CD8-positive, alpha-beta memory T cell (primary cell): ENCODE data around the gene CD24. TPM values are rescaled to one million over a fixed set of nuclear protein-coding genes. Genes with fewer than 3 reads are reported as not detected.
"Not testable (repeated sequence)": the region's sequence is repeated elsewhere in the genome, so short reads cannot be mapped to it uniquely, and the experiment has no call there.

Experiments
- CTCF ChIA-PET: fragments of 350-600 bp; sonication (Branson Sonifier 250); formaldehyde crosslinking; loops from one replicate; lab custom pipeline; 2021; ENCODE audit warnings: antibody characterized with exemption; lab: Charles Lee
- POLR2A ChIA-PET: fragments of 350-600 bp; sonication (Branson Sonifier 250); formaldehyde crosslinking; loops from one replicate; lab custom pipeline; 2021; ENCODE audit warnings: antibody characterized with exemption; lab: Charles Lee
- DNase-seq, 5 donors: peaks; one replicate each; pipeline versions ENCODE4 v3.0.0 to v3.0.0-alpha.2; 2020 to 2022; ENCODE audit warnings: mixed read lengths in 1 of 5
- H3K27ac ChIP-seq: one replicate; pipeline ENCODE4 v1.7.0; 2013; ENCODE audit warnings: low read depth, mild to moderate bottlenecking, low read length, moderate library complexity
- H3K27me3 ChIP-seq: 2 replicates; pipeline ENCODE4 v1.7.0; 2013; ENCODE audit warnings: low read length, mild to moderate bottlenecking; ENCODE audit not compliant: insufficient read depth, poor library complexity, severe bottlenecking
- H3K36me3 ChIP-seq: 2 replicates; pipeline ENCODE4 v1.7.0; 2013; ENCODE audit warnings: mild to moderate bottlenecking, low read length, moderate library complexity; ENCODE audit not compliant: insufficient read depth
- H3K4me1 ChIP-seq: 2 replicates; pipeline ENCODE4 v1.7.0; 2013; ENCODE audit warnings: mild to moderate bottlenecking, low read length, moderate library complexity; ENCODE audit not compliant: insufficient read depth
- H3K4me3 ChIP-seq: 2 replicates; pipeline ENCODE4 v1.7.0; 2013; ENCODE audit warnings: mild to moderate bottlenecking, low read length
- H3K9me3 ChIP-seq: 2 replicates; pipeline ENCODE4 v1.7.0; 2013; ENCODE audit warnings: mild to moderate bottlenecking, low read length
- H3K27ac Mint-ChIP-seq, 8 donors: one replicate each; pipeline ENCODE4 v1.8.0; 2020 to 2021; ENCODE audit warnings: mixed read lengths in 8 of 8, mild to moderate bottlenecking in 6 of 8, inconsistent platforms in 3 of 8, moderate library complexity in 3 of 8
- H3K27me3 Mint-ChIP-seq, 2 donors: one replicate each; pipeline ENCODE4 v1.8.0; 2020 to 2021; ENCODE audit warnings: mixed read lengths in 2 of 2, mild to moderate bottlenecking in 1 of 2, moderate library complexity in 1 of 2
- H3K36me3 Mint-ChIP-seq, 3 donors: one replicate each; pipeline ENCODE4 v1.8.0; 2020 to 2021; ENCODE audit warnings: mixed read lengths in 3 of 3, inconsistent platforms in 1 of 3, mild to moderate bottlenecking in 1 of 3
- H3K4me1 Mint-ChIP-seq, 3 donors: one replicate each; pipeline ENCODE4 v1.8.0; 2020 to 2021; ENCODE audit warnings: mixed read lengths in 3 of 3, inconsistent platforms in 1 of 3, mild to moderate bottlenecking in 1 of 3
- H3K4me3 Mint-ChIP-seq, 7 donors: one replicate each; pipeline ENCODE4 v1.8.0; 2020 to 2021; ENCODE audit warnings: mixed read lengths in 7 of 7, mild to moderate bottlenecking in 6 of 7, moderate library complexity in 4 of 7, inconsistent platforms in 2 of 7
- H3K9me3 Mint-ChIP-seq, 5 donors: one replicate each; pipeline ENCODE4 v1.8.0; 2020 to 2022; ENCODE audit warnings: mixed read lengths in 5 of 5, mild to moderate bottlenecking in 3 of 5, moderate library complexity in 2 of 5, inconsistent platforms in 1 of 5
- polyA plus RNA-seq: library from polyadenylated mRNA; unstranded; fragments of 300-500 nt; fragmentation: Illumina TruSeq; gene quantifications from one replicate; pipeline ENCODE4 v1.2.3, GENCODE V29; 2021
- total RNA-seq, 2 experiments: library from RNA; stranded (reverse); gene quantifications; one replicate each; pipeline ENCODE4 v1.2.3, GENCODE V29; 2021

CD24 gene
- total and polyA plus RNA-seq, 3 experiments from 2014 or later = not detected

DNA sequence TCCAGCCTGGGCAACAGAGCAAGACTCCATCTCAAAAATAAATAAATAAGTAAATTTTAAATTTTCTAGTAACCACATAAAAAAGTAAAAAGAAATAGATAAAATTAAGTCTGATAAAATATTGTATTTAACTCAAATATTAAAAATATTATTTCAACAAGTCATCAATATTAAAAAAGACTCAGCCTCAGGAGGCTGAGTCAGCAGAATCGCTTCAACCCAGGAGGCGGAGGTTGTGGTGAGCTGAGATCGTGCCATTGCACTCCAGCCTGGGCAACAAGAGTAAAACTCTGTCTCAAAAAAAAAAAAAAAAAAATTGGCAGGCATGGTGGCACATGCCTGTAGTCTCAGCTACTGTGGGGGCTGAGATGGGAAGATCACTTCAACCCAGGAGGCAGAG lies 15.2 kb upstream of the CD24 start:
- H3K9me3 Mint-ChIP-seq, H3K9me3 ChIP-seq, H3K27ac Mint-ChIP-seq, POLR2A ChIA-PET, H3K27me3 ChIP-seq, H3K27ac ChIP-seq, H3K4me3 ChIP-seq, H3K36me3 Mint-ChIP-seq, H3K4me1 ChIP-seq, DNase-seq, H3K4me3 Mint-ChIP-seq, H3K36me3 ChIP-seq, H3K4me1 Mint-ChIP-seq: not testable (repeated sequence)
- CTCF ChIA-PET = interaction anchor here (0.8 to 1.3 kb wide), 3 partner anchors 8 to 10 kb away, joined by 3 to 4 read pairs (median 3); no protein-coding TSS in a partner anchor
- peaks cover 4 to 12% of the 10 kb centered on the region in 2 donors for H3K27me3 Mint-ChIP-seq

DNA sequence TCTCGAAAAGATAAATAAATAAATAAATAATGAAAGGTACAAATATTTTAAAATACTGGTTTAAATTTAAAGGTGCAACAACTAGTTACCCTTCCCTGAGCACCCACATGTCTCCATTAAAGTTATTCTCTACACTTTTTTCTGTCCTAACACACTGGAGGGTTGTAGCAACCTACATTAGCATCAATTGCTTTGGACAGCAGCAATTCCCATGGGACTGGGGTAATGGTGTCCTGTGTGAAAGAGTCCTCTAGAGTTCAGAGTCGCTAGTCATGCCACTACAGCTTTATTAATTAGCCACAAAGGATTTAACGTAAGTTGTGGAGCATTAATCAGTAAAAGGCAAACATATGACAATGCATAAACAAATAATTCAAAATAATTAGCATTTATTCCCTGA lies 14.1 kb upstream of the CD24 start:
- H3K36me3 Mint-ChIP-seq = no peaks in the 10 kb centered on the region
- no peaks in the 10 kb centered on the region for H3K4me1 Mint-ChIP-seq
- Histone ChIP-seq H3K27me3 (no peaks in the 10 kb centered on the region), H3K9me3 (no peaks in the 10 kb centered on the region), H3K27ac (no peak overlapping the region), H3K4me1 (no peaks in the 10 kb centered on the region), H3K4me3 (no peak overlapping the region), H3K36me3 (no peaks in the 10 kb centered on the region)
- peaks cover 7 to 16% of the 10 kb centered on the region in 2 donors for H3K27me3 Mint-ChIP-seq
- H3K27ac Mint-ChIP-seq = no peak overlapping the region
- no peak for DNase-seq
- no peak overlapping the region for H3K4me3 Mint-ChIP-seq
- CTCF ChIA-PET = interaction anchor here (0.9 kb wide), 1 partner anchor 9 kb away, joined by 3 read pairs; no protein-coding TSS in a partner anchor
- no peaks in the 10 kb centered on the region for H3K9me3 Mint-ChIP-seq
- POLR2A ChIA-PET = no interaction called here

DNA sequence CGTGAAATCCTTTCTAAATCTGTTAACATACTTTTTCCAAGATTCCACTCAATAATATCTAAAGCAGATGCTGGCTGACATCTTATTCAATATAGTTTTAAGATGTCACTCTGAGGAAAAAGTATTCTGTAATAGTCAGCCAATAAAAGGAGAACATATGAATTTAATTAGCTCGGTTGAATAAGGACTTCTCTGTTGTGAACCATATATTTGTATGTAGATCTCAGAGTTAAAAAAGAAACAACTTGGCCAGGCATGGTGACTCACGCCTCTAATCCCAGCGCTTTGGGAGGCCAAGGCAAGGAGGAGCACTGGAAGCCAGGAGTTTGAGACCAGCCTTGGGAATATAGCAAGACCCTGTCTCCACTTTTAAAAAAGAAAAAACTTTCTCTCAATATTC lies 7.4 kb upstream of the CD24 start:
- Histone ChIP-seq H3K4me1 (no peaks in the 10 kb centered on the region), H3K9me3 (no peaks in the 10 kb centered on the region), H3K27me3 (peaks cover 5% of the 10 kb centered on the region), H3K27ac (no peak overlapping the region), H3K4me3 (no peak overlapping the region), H3K36me3 (no peaks in the 10 kb centered on the region)
- ChIA-PET POLR2A (no interaction called here), CTCF (interaction anchor here (0.5 to 2.5 kb wide), 3 partner anchors 11 to 415 kb away, joined by 3 to 8 read pairs (median 6); no protein-coding TSS in a partner anchor)
- H3K4me3 Mint-ChIP-seq = no peak overlapping the region
- no peaks in the 10 kb centered on the region for H3K9me3 Mint-ChIP-seq
- DNase-seq = no peak
- peaks cover 37 to 47% of the 10 kb centered on the region in 2 donors for H3K27me3 Mint-ChIP-seq
- H3K4me1 Mint-ChIP-seq = peaks cover 0 to 2% (median 0%) of the 10 kb centered on the region in 3 donors
- H3K36me3 Mint-ChIP-seq = no peaks in the 10 kb centered on the region
- H3K27ac Mint-ChIP-seq = no peak overlapping the region

DNA sequence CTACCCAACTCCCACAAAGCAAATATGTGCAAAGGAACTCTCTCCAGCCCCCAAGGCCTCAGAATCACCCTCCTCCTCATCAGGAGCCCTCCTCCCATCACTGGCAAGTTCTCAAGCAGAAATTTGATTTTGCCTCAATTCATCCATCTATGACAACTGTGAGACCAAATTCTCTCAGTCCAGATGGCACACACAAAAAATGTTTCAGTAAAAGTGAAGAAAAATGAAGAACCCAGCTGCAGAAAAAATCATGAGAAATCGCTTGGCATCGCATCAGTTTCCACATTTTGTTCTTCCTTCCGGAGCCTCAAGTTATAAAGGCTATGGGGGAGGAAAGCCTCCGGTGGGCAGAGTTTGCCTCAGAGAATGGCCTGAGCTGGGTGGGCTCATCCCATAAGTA lies 6.4 kb upstream of the CD24 start:
- Histone ChIP-seq H3K4me1 (no peaks in the 10 kb centered on the region), H3K27me3 (peaks cover 10% of the 10 kb centered on the region), H3K9me3 (no peaks in the 10 kb centered on the region), H3K27ac (no peak overlapping the region), H3K36me3 (no peaks in the 10 kb centered on the region), H3K4me3 (no peak overlapping the region)
- peaks cover 2 to 5% (median 3%) of the 10 kb centered on the region in 3 donors for H3K4me1 Mint-ChIP-seq
- ChIA-PET CTCF (interaction anchor here (2.5 kb wide), 1 partner anchor 414 kb away, joined by 8 read pairs; no protein-coding TSS in a partner anchor), POLR2A (no interaction called here)
- H3K36me3 Mint-ChIP-seq = no peaks in the 10 kb centered on the region
- H3K27ac Mint-ChIP-seq = no peak overlapping the region
- H3K9me3 Mint-ChIP-seq = no peaks in the 10 kb centered on the region
- peaks cover 47 to 54% of the 10 kb centered on the region in 2 donors for H3K27me3 Mint-ChIP-seq
- H3K4me3 Mint-ChIP-seq = no peak overlapping the region
- no peak for DNase-seq

DNA sequence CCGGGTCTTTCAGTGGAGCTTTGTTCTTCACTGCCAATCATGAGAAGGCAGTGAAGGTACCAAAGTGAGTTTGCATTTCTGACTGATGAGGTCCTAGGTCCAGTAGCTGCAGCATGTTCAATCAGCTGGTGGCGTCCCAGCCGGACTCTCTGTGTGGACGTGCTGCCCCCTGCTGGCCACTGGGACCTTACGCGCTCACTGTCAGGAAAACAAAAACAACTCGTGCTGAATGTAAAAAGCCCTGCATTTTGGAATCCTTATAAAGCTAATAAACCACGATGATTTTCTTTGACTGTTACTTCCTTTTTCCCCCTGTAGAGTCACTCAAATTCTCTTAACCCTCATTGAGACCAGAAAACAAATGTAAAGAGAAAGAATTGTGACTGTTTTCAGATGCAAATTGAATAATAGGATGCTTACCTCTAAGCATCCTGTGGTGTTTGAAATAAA lies 4.9 kb upstream of the CD24 start:
- Histone ChIP-seq H3K27me3 (peaks cover 10% of the 10 kb centered on the region), H3K27ac (no peak overlapping the region), H3K4me3 (no peak overlapping the region), H3K9me3 (no peaks in the 10 kb centered on the region), H3K4me1 (no peaks in the 10 kb centered on the region), H3K36me3 (no peaks in the 10 kb centered on the region)
- Mint-ChIP-seq H3K4me1 (peaks cover 5 to 9% (median 7%) of the 10 kb centered on the region in 3 donors), H3K4me3 (no peak overlapping the region), H3K27me3 (peaks cover 51 to 54% of the 10 kb centered on the region in 2 donors), H3K27ac (no peak overlapping the region), H3K9me3 (no peaks in the 10 kb centered on the region), H3K36me3 (no peaks in the 10 kb centered on the region)
- peak; percentile 47 to 78 (median 67) for DNase-seq
- ChIA-PET CTCF (interaction anchor here (0.8 to 2.0 kb wide), 14 partner anchors 10 to 644 kb away, joined by 3 to 25 read pairs (median 4); partner anchors contain the start of gene CRYBG1), POLR2A (no interaction called here)

DNA sequence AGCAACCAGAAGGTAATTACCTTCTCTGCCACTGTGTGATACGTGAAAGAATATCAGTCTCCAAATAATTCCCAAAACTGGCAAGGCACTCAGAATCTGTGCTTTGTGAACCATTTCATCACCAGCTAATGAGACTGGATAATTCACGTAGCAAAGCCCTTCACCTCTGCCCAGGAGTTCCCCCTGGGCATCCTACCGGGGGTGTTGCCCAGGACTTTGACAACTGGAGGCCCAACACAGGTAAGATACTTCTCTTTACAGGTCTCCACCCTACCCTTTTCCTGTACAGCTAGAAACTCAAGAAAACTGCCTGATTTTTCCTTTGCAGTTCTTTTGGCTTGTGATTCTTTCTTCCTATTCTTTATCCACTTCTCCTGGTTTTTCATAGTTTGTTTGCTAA lies 2.7 kb upstream of the CD24 start:
- no peaks in the 10 kb centered on the region for H3K9me3 ChIP-seq
- Mint-ChIP-seq H3K4me3 (no peak overlapping the region), H3K4me1 (peaks cover 8 to 24% (median 11%) of the 10 kb centered on the region in 3 donors), H3K27ac (no peak overlapping the region), H3K9me3 (no peaks in the 10 kb centered on the region), H3K36me3 (no peaks in the 10 kb centered on the region), H3K27me3 (peaks cover 64 to 66% of the 10 kb centered on the region in 2 donors)
- ChIA-PET CTCF (interaction anchor here (0.8 to 1.5 kb wide), 5 partner anchors 20 to 638 kb away, joined by 3 read pairs; no protein-coding TSS in a partner anchor), POLR2A (no interaction called here)
- H3K4me3 ChIP-seq = no peak overlapping the region
- H3K27me3 ChIP-seq = peaks cover 21% of the 10 kb centered on the region
- H3K27ac ChIP-seq = no peak overlapping the region
- H3K36me3 ChIP-seq = no peaks in the 10 kb centered on the region
- no peak for DNase-seq
- peaks cover 8% of the 10 kb centered on the region for H3K4me1 ChIP-seq

DNA sequence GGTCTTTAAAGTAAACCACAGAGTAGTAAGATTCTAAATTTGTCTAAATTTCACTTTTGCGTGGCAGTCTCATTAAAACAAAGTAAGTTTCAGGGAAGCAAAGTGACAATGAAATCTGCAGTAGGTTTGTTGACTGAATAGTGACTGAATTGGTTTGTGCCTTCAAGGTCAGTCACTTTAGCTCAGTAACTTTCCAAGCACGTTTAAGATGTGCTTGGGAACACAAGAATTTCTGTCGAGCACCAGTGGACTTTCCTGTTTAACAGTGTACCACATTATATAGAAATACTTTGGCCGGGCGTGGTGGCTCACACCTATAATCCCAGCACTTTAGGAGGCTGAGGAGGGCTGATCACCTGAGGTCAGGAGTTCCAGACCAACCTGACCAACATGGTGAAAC lies 1.7 kb upstream of the CD24 start:
- ChIA-PET CTCF (interaction anchor here (1.3 to 1.4 kb wide), 2 partner anchors 27 to 531 kb away, joined by 3 read pairs; no protein-coding TSS in a partner anchor), POLR2A (no interaction called here)
- Histone ChIP-seq H3K27me3 (peaks cover 22% of the 10 kb centered on the region), H3K9me3 (no peaks in the 10 kb centered on the region), H3K27ac (no peak overlapping the region), H3K4me1 (peaks cover 8% of the 10 kb centered on the region), H3K4me3 (no peak overlapping the region), H3K36me3 (no peaks in the 10 kb centered on the region)
- Mint-ChIP-seq H3K9me3 (no peaks in the 10 kb centered on the region), H3K4me3 (peak overlapping the region in 4 of 7 donors; percentile 11 to 75 (median 52)), H3K36me3 (no peaks in the 10 kb centered on the region), H3K4me1 (peaks cover 8 to 24% (median 11%) of the 10 kb centered on the region in 3 donors), H3K27me3 (peaks cover 63 to 70% of the 10 kb centered on the region in 2 donors), H3K27ac (no peak overlapping the region)
- no peak for DNase-seq

DNA sequence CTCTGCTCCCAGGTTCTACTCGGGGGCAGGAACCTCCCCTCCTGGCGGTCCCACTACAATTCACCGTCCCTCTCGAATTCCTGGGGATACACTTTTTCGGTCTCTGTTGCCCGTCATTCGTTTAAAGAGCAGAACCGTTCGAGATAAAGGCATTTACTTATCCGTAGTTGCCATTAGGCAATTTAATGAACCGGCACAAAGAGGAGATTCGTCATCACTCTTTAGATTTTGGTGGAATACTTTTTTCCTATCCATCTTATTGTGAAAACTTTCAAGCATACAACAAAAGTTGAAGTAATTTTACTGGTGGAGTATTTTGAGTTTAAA lies 1.2 kb upstream of the CD24 start:
- no peaks in the 10 kb centered on the region for H3K36me3 Mint-ChIP-seq
- POLR2A ChIA-PET = no interaction called here
- Histone ChIP-seq H3K4me3 (no peak overlapping the region), H3K4me1 (peaks cover 8% of the 10 kb centered on the region), H3K36me3 (no peaks in the 10 kb centered on the region), H3K27me3 (peaks cover 22% of the 10 kb centered on the region), H3K27ac (no peak overlapping the region), H3K9me3 (no peaks in the 10 kb centered on the region)
- H3K27me3 Mint-ChIP-seq = peaks cover 61 to 67% of the 10 kb centered on the region in 2 donors
- H3K4me1 Mint-ChIP-seq = peaks cover 8 to 24% (median 11%) of the 10 kb centered on the region in 3 donors
- H3K27ac Mint-ChIP-seq = peak overlapping the region in 1 of 8 donors; percentile 33
- peak overlapping the region in 6 of 7 donors; percentile 44 to 77 (median 58) for H3K4me3 Mint-ChIP-seq
- H3K9me3 Mint-ChIP-seq = no peaks in the 10 kb centered on the region
- DNase-seq = no peak
- CTCF ChIA-PET = interaction anchor here (1.3 kb wide), 1 partner anchor 28 kb away, joined by 3 read pairs; no protein-coding TSS in a partner anchor
